ENCODE measurements around the gene MSX1. TPM values are rescaled to one million over a fixed set of nuclear protein-coding genes. Genes with fewer than 3 reads are reported as not detected.

The MSX1 gene
- total RNA-seq, 1 experiment from 2014 or later = not detected

GRCh38 chr4:4819213-4819606 is 40.3 kb upstream of the MSX1 start:
- H3K27ac Mint-ChIP-seq = no peak overlapping the region
- Histone ChIP-seq H3T11ph (ENCODE audit: low read length) (no peak overlapping the region), H3K27ac (ENCODE audit: insufficient read length, low read depth, low read length) (no peak overlapping the region)

More at GRCh38 chr4:4819213-4819606, 40.3 kb upstream of the MSX1 start:
- Histone ChIP-seq H4K5ac (ENCODE audit: insufficient read length, low read depth, low read length) (no peak overlapping the region), H2BK12ac (ENCODE audit: insufficient read length, low read depth, low read length) (no peak overlapping the region), H3K23me2 (ENCODE audit: insufficient read length, low read depth, low read length, poor library complexity, severe bottlenecking) (no peaks in the 10 kb centered on the region), H3K9me3 (ENCODE audit: control insufficient read depth, low read depth, low read length) (no peaks in the 10 kb centered on the region), H3K56ac (ENCODE audit: insufficient read length, low read depth, low read length) (no peak overlapping the region), H3K4me1 (ENCODE audit: insufficient read depth, low read length) (no peaks in the 10 kb centered on the region), H3K27me3 (ENCODE audit: insufficient read depth, low read length) (0 out of 2 replicates have a peak, but pooled peaks cover 3% of the 10 kb centered on the region), H2BK120ac (ENCODE audit: low read depth, low read length, poor library complexity, severe bottlenecking) (no peak overlapping the region), H2AK5ac (ENCODE audit: insufficient read length, low read length) (no peak overlapping the region), H2BK20ac (ENCODE audit: low read depth, low read length, poor library complexity, severe bottlenecking) (no peak overlapping the region), H4K8ac (replicated peaks; ENCODE audit: insufficient read length, low read depth, low read length) (no peak overlapping the region), H3K4ac (ENCODE audit: low read depth, low read length) (no peak overlapping the region), H2AFZ (ENCODE audit: low read length) (no peak overlapping the region), H3K4me2 (ENCODE audit: insufficient read depth, insufficient read length, low read length) (no peak overlapping the region), H2BK5ac (ENCODE audit: insufficient read length, low read length) (no peak overlapping the region), H3K18ac (ENCODE audit: insufficient read length, low read depth, low read length) (no peak overlapping the region), H3K79me2 (ENCODE audit: insufficient read depth, low read length) (no peaks in the 10 kb centered on the region), H4K20me1 (ENCODE audit: control insufficient read depth, insufficient read depth, insufficient read length) (no peaks in the 10 kb centered on the region), H2BK15ac (ENCODE audit: low read depth, low read length) (no peak overlapping the region), H3K23ac (ENCODE audit: insufficient read length, low read depth, low read length) (no peak overlapping the region), H3K79me1 (ENCODE audit: insufficient read depth, low read depth, low read length, poor library complexity, severe bottlenecking) (no peaks in the 10 kb centered on the region), H4K91ac (ENCODE audit: insufficient read length, low read depth, low read length) (no peak overlapping the region), H3K14ac (ENCODE audit: insufficient read depth, low read length) (no peak overlapping the region), H3K9ac (ENCODE audit: extremely low read depth, insufficient read length, low read length) (no peak overlapping the region)
- H3K4me1 Mint-ChIP-seq = peaks cover 0 to 2% of the 10 kb centered on the region in 2 experiments; a peak in 1 of 4 replicates
- H3K9me3 Mint-ChIP-seq = peaks cover 12 to 13% of the 10 kb centered on the region in 2 experiments; a peak in 4 of 5 replicates
- no peak overlapping the region for H3K4me3 Mint-ChIP-seq
- H3K36me3 Mint-ChIP-seq (ENCODE audit: insufficient read depth in 1 of 3, low read depth in 3 of 3) = peaks cover 4 to 12% (median 5%) of the 10 kb centered on the region in 3 experiments; a peak in 6 of 7 replicates
- TF ChIP-seq CTCF (conservative IDR thresholded peaks at IDR 0.05) = no peak
- DNase-seq = no peak
- no CpG with 5 or more reads among the region's 5 CpGs for WGBS (ENCODE audit: extremely low coverage, insufficient read length, low lambda C conversion rate)
- H3K27me3 Mint-ChIP-seq (ENCODE audit: low read depth) = peaks cover 65% of the 10 kb centered on the region

Measured in H9 (cell line).